Measurements from ENCODE around the gene HOXA11.

Gene HOXA11

GRCh38 chr7:27184337-27185012 is 557 bp downstream of the HOXA11 start:
- peaks cover 40% of the 10 kb centered on the region for H3K4me1 ChIP-seq (ENCODE audit: control insufficient read depth, insufficient read depth, low read length)
- H3K9me3 ChIP-seq (ENCODE audit: control insufficient read depth in 2 of 2, low read length in 2 of 2): peaks cover 0 to 2% of the 10 kb centered on the region in 2 donors
- no peak overlapping the region for H3K27ac ChIP-seq (ENCODE audit: low read length)
- peaks cover 87 to 98% of the 10 kb centered on the region in 2 donors for H3K27me3 ChIP-seq (ENCODE audit: control insufficient read depth in 1 of 2, insufficient read depth in 2 of 2, low read length in 2 of 2)
- no peaks in the 10 kb centered on the region for H3K36me3 ChIP-seq (ENCODE audit: control insufficient read depth in 2 of 2, insufficient read depth in 2 of 2, low read length in 2 of 2)
- peak overlapping the region in 1 of 2 donors; percentile 44 for H3K4me3 ChIP-seq (ENCODE audit: low read length in 2 of 2)
- H3K9ac ChIP-seq (ENCODE audit: low read length in 2 of 2): no peak overlapping the region

GRCh38 chr7:27183682-27184336 is 1.2 kb downstream of the HOXA11 start:
- H3K4me1 ChIP-seq (ENCODE audit: control insufficient read depth, insufficient read depth, low read length): peaks cover 41% of the 10 kb centered on the region
- H3K4me3 ChIP-seq (ENCODE audit: low read length in 2 of 2): peak overlapping the region in 1 of 2 donors; percentile 35
- no peak overlapping the region for H3K9ac ChIP-seq (ENCODE audit: low read length in 2 of 2)
- peaks cover 0 to 2% of the 10 kb centered on the region in 2 donors for H3K9me3 ChIP-seq (ENCODE audit: control insufficient read depth in 2 of 2, low read length in 2 of 2)
- H3K27ac ChIP-seq (ENCODE audit: low read length): no peak overlapping the region
- no peaks in the 10 kb centered on the region for H3K36me3 ChIP-seq (ENCODE audit: control insufficient read depth in 2 of 2, insufficient read depth in 2 of 2, low read length in 2 of 2)
- H3K27me3 ChIP-seq (ENCODE audit: control insufficient read depth in 1 of 2, insufficient read depth in 2 of 2, low read length in 2 of 2): peaks cover 87 to 98% of the 10 kb centered on the region in 2 donors

GRCh38 chr7:27182861-27183681 is 2.0 kb downstream of the HOXA11 start:
- Histone ChIP-seq H3K4me3 (ENCODE audit: low read length in 2 of 2) (no peak overlapping the region), H3K4me1 (ENCODE audit: control insufficient read depth, insufficient read depth, low read length) (peaks cover 35% of the 10 kb centered on the region), H3K36me3 (ENCODE audit: control insufficient read depth in 2 of 2, insufficient read depth in 2 of 2, low read length in 2 of 2) (no peaks in the 10 kb centered on the region), H3K9ac (ENCODE audit: low read length in 2 of 2) (no peak overlapping the region), H3K9me3 (ENCODE audit: control insufficient read depth in 2 of 2, low read length in 2 of 2) (peaks cover 0 to 2% of the 10 kb centered on the region in 2 donors), H3K27me3 (ENCODE audit: control insufficient read depth in 1 of 2, insufficient read depth in 2 of 2, low read length in 2 of 2) (peaks cover 86 to 98% of the 10 kb centered on the region in 2 donors), H3K27ac (ENCODE audit: low read length) (no peak overlapping the region)

- peaks cover 30% of the 10 kb centered on the region for H3K4me1 ChIP-seq (ENCODE audit: control insufficient read depth, insufficient read depth, low read length)
- no peak overlapping the region for H3K27ac ChIP-seq (ENCODE audit: low read length)
- peaks cover 0 to 2% of the 10 kb centered on the region in 2 donors for H3K9me3 ChIP-seq (ENCODE audit: control insufficient read depth in 2 of 2, low read length in 2 of 2)
- no peak overlapping the region for H3K9ac ChIP-seq (ENCODE audit: low read length in 2 of 2)
- no peaks in the 10 kb centered on the region for H3K36me3 ChIP-seq (ENCODE audit: control insufficient read depth in 2 of 2, insufficient read depth in 2 of 2, low read length in 2 of 2)
- no peak overlapping the region for H3K4me3 ChIP-seq (ENCODE audit: low read length in 2 of 2)
- H3K27me3 ChIP-seq (ENCODE audit: control insufficient read depth in 1 of 2, insufficient read depth in 2 of 2, low read length in 2 of 2): peaks cover 86 to 98% of the 10 kb centered on the region in 2 donors
Measured at GRCh38 chr7:27182285-27182841, 2.7 kb downstream of the HOXA11 start.

- peaks cover 30% of the 10 kb centered on the region for H3K4me1 ChIP-seq (ENCODE audit: control insufficient read depth, insufficient read depth, low read length)
- no peak overlapping the region for H3K27ac ChIP-seq (ENCODE audit: low read length)
- H3K27me3 ChIP-seq (ENCODE audit: control insufficient read depth in 1 of 2, insufficient read depth in 2 of 2, low read length in 2 of 2): peaks cover 87 to 98% of the 10 kb centered on the region in 2 donors
- no peak overlapping the region for H3K9ac ChIP-seq (ENCODE audit: low read length in 2 of 2)
- H3K4me3 ChIP-seq (ENCODE audit: low read length in 2 of 2): no peak overlapping the region
- H3K36me3 ChIP-seq (ENCODE audit: control insufficient read depth in 2 of 2, insufficient read depth in 2 of 2, low read length in 2 of 2): no peaks in the 10 kb centered on the region
- peaks cover 0 to 2% of the 10 kb centered on the region in 2 donors for H3K9me3 ChIP-seq (ENCODE audit: control insufficient read depth in 2 of 2, low read length in 2 of 2)
Measured at GRCh38 chr7:27181795-27182275, 3.2 kb downstream of the HOXA11 start.

GRCh38 chr7:27180431-27181420 is 4.3 kb downstream of the HOXA11 start:
- no peak overlapping the region for H3K4me3 ChIP-seq (ENCODE audit: low read length in 2 of 2)

GRCh38 chr7:27179503-27180430 is 5.3 kb downstream of the HOXA11 start:
- no peak overlapping the region for H3K9ac ChIP-seq (ENCODE audit: low read length in 2 of 2)
- H3K9me3 ChIP-seq (ENCODE audit: control insufficient read depth in 2 of 2, low read length in 2 of 2): no peaks in the 10 kb centered on the region
- peak overlapping the region; percentile 12 to 40 for H3K4me3 ChIP-seq (ENCODE audit: low read length in 2 of 2)
- no peak overlapping the region for H3K27ac ChIP-seq (ENCODE audit: low read length)
- H3K36me3 ChIP-seq (ENCODE audit: control insufficient read depth in 2 of 2, insufficient read depth in 2 of 2, low read length in 2 of 2): no peaks in the 10 kb centered on the region
- H3K27me3 ChIP-seq (ENCODE audit: control insufficient read depth in 1 of 2, insufficient read depth in 2 of 2, low read length in 2 of 2): peaks cover 88 to 98% of the 10 kb centered on the region in 2 donors
- H3K4me1 ChIP-seq (ENCODE audit: control insufficient read depth, insufficient read depth, low read length): peaks cover 22% of the 10 kb centered on the region

More at GRCh38 chr7:27180431-27181420, 4.3 kb downstream of the HOXA11 start:
- peaks cover 0 to 2% of the 10 kb centered on the region in 2 donors for H3K9me3 ChIP-seq (ENCODE audit: control insufficient read depth in 2 of 2, low read length in 2 of 2)
- no peak overlapping the region for H3K27ac ChIP-seq (ENCODE audit: low read length)
- peaks cover 30% of the 10 kb centered on the region for H3K4me1 ChIP-seq (ENCODE audit: control insufficient read depth, insufficient read depth, low read length)
- H3K36me3 ChIP-seq (ENCODE audit: control insufficient read depth in 2 of 2, insufficient read depth in 2 of 2, low read length in 2 of 2): no peaks in the 10 kb centered on the region
- H3K9ac ChIP-seq (ENCODE audit: low read length in 2 of 2): no peak overlapping the region
- peaks cover 88 to 98% of the 10 kb centered on the region in 2 donors for H3K27me3 ChIP-seq (ENCODE audit: control insufficient read depth in 1 of 2, insufficient read depth in 2 of 2, low read length in 2 of 2)

- peaks cover 90 to 98% of the 10 kb centered on the region in 2 donors for H3K27me3 ChIP-seq (ENCODE audit: control insufficient read depth in 1 of 2, insufficient read depth in 2 of 2, low read length in 2 of 2)
- H3K4me1 ChIP-seq (ENCODE audit: control insufficient read depth, insufficient read depth, low read length): peaks cover 17% of the 10 kb centered on the region
- no peaks in the 10 kb centered on the region for H3K9me3 ChIP-seq (ENCODE audit: control insufficient read depth in 2 of 2, low read length in 2 of 2)
- H3K4me3 ChIP-seq (ENCODE audit: low read length in 2 of 2): no peak overlapping the region
- no peak overlapping the region for H3K27ac ChIP-seq (ENCODE audit: low read length)
- H3K9ac ChIP-seq (ENCODE audit: low read length in 2 of 2): no peak overlapping the region
- no peaks in the 10 kb centered on the region for H3K36me3 ChIP-seq (ENCODE audit: control insufficient read depth in 2 of 2, insufficient read depth in 2 of 2, low read length in 2 of 2)
Measured at GRCh38 chr7:27179030-27179429, 6.0 kb downstream of the HOXA11 start.

GRCh38 chr7:27178366-27178765 is 6.7 kb downstream of the HOXA11 start:
- H3K4me1 ChIP-seq (ENCODE audit: control insufficient read depth, insufficient read depth, low read length): peaks cover 21% of the 10 kb centered on the region

More at GRCh38 chr7:27178366-27178765, 6.7 kb downstream of the HOXA11 start:
- Histone ChIP-seq H3K4me3 (ENCODE audit: low read length in 2 of 2) (no peak overlapping the region), H3K27ac (ENCODE audit: low read length) (no peak overlapping the region), H3K9me3 (ENCODE audit: control insufficient read depth in 2 of 2, low read length in 2 of 2) (no peaks in the 10 kb centered on the region), H3K9ac (ENCODE audit: low read length in 2 of 2) (no peak overlapping the region), H3K27me3 (ENCODE audit: control insufficient read depth in 1 of 2, insufficient read depth in 2 of 2, low read length in 2 of 2) (peaks cover 84 to 98% of the 10 kb centered on the region in 2 donors), H3K36me3 (ENCODE audit: control insufficient read depth in 2 of 2, insufficient read depth in 2 of 2, low read length in 2 of 2) (no peaks in the 10 kb centered on the region)
